GM19395 (cell line): ENCODE measurements around the gene MYH6.

ENCODE experiments used
- ATAC-seq: cut with Tn5 transposase; IDR thresholded peaks from one replicate; pipeline ENCODE4 v1.9.1; 2021; ENCODE audit warnings: mild to moderate bottlenecking, moderate library complexity; ENCODE audit not compliant: unreplicated experiment

The MYH6 gene

DNA sequence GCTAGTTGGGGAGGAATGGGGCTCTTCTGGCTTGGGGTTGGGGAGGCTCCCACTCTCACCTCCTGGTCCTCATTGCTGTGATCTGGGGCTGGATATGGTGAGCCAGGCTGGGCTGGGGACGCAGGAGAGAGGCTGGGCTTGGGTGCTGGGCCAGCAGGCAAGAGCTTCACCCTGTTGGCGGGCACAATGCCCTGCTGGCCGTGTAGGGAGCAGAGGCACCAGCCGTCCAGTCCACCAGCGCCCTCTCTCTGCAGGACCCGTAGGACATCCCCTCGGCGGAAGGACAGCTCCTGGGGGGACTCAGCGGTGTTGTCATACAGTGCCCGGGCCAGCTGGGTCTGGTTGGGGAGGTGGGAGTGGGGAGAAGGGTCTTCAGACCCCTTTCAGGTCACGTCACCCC is 47.6 kb downstream of the MYH6 start:
- no peak for ATAC-seq

DNA sequence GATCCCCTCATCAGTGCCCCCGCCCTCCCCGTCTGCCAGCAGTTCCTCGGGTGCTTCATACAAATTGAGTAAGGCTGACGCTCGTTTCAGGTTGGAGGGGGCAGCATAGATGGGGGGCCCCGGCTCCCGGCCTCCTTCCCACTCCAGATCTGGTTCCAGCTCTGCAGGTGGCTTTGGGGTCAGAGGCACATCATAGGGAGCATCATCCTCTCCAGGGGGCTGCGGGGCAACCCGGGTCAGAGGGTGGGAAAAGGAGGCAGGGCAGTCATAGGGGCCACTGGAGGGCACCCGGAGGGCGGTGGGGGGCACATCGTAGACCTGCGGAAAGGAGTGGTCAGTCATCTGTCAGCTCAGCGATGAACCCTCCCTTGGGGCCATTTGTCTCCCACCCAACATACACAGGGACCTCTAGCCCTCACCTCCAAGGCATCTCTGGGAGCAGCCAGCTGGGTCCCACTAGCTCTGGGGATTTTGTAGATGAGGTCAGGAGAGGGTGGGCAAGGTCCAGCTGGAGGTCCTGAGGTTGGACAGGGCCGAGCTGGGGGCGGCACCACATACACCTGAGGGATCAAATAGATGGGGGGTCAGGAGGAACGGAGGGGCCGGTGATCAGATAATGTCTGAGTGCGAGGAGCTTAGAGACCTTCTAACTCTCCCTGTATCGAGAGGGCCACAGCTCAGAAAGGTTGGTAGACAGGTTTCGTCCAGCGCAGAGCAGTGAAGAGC is 48.2 kb downstream of the MYH6 start:
- no peak for ATAC-seq

DNA sequence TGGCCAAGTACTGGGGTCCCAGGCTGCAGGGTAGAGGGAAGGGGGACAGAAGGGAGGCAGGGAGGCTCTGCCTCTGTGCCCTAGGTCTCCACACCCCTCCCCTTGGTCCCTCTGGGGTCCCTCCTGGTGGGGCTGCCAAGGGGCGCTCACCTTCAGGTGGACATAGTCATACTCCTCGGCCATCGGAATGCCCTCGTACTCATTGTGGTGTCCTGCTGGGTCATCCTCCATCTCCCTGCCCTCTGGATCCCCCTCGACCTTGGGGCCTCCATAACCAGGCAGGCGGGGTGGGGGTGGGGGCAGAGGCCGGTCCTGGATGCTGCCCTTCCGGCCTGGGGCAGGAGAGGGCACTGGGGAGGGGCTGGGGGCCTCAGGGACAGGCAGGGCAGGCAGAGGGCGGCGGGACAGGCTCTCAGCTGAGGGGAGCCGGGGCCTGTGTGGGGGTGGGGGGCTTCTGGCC is 48.9 kb downstream of the MYH6 start:
- ATAC-seq: no peak

DNA sequence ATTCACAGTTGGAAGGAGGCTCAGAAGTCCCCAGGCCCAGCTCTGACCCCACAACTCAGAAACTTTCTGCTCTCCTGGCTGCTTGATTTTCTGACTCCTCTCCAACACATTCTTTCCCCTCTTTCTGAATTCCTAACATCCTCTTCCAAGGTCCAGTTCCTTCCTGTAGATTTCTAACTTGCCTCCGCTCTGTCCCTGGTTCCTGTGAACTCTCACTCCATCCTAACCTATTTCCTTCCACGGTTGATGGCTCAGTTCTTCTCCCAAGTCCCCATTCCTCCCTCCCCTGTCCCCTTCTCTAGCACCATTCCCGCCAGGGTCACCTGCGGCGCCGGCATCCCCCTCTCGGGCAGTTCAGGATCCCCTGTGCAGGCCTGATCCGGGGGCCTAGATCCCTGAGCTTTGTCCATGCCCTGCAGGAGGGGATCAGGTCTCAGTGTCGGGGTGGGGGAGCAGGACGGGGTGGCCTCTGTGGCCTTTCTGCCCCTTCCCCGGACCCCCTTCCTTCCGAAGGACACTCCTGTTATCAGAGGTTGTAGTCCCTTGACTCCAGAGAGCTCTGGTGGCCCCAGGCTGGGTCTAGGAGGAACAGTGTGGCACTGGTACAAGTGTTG is 49.4 kb downstream of the MYH6 start:
- no peak for ATAC-seq

DNA sequence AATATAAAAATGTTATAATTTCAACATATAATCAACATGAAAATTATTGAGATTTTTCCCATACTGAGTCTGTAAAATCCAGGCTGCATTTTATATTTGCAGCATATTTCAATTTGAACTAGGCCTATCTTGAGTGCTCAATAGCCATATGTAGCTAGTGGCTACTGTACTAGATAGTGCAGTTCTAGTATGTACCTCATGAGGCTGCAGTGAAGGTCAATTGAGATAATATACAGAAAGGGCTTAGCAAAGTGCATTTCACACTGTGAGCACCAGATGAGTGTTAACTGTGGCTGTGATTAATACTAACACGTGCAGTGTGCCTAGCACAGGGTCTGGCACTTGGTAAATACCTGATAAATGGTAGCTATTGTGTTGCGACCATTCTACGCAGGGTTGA is 50.0 kb downstream of the MYH6 start:
- no peak for ATAC-seq

DNA sequence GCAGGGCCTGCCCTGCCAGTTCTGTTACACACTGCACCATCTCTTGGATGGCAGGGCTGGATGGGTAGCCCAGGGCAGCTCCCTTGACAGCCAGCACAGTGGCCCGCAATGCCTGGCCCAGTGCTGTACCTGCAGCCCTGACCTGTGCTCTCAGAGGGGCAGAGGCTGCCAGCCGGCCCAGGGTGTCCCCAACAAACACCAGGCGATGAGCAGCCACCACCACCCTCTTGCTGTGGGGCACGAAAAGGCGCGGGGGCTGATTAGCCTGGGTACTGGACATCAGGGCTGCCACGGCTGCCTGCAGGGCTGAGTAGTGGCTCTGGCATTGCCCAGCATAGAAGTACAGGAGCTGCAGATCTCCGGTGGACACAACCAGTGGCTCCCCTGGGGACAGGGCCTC is 50.8 kb downstream of the MYH6 start:
- no peak for ATAC-seq

DNA sequence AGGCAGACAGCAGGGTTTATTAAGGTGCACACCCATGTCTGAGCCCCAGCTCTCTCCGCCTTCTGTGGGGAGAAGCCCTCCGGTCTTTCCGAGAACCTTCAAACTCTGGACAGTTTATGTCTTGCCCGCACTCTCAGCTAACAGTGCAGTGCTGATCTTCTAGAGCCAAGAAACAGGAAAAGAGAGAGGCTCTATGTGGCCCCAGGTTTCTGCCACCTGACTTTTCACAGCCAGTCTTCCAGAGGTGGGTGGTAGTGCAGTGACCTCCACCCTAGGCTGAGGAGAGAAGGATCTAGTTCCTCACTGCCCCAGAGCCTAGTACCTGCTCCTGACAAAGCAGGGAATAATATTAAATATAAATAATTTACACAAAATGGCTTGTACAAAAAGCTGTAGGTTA is 51.4 kb downstream of the MYH6 start:
- ATAC-seq: no peak

DNA sequence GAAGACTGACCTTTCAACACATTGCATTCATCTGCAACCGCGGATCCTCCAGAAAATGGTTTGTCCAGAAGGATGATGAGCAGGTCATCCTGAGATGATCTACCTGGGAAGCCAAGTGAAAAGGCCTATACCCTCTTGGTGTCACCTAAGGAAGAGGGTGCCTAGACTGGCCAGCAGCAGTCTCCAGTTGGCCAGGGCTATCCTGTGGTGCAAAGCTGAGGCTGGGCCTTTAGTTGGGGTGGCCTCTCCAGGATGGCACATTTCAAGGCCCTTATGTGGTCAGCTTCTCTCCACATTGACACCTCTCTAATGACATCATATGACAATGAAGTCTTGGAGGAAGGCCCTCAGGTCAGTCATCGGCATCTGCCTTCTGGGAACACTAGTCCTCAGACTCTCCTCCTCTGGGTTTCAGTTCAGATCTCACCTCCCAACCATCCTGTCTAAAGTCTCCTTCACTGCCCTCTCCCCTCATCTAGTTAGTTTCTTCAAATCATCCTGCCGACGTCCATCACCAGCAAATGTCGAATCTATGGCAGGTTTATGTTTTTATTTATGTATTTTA is 52.1 kb downstream of the MYH6 start:
- no peak for ATAC-seq

DNA sequence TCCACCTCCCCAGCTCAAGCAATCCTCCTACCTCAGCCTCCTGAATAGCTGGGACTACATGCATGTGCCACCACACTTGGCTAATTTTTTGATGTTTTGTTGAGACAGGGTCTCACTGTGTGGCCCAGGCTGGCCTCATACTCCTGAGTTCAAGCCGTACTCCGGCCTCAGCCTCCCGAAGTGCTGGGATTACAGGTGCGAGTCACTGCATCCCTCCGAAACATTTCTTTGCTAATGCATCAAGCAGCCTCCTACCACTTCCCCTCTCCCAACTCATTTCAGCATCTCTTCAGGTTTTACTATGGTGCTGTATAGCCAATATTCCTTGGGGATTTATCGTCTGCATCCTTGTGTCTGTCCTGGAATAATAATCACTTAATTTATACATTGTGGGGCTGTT is 53.1 kb downstream of the MYH6 start:
- no peak for ATAC-seq

DNA sequence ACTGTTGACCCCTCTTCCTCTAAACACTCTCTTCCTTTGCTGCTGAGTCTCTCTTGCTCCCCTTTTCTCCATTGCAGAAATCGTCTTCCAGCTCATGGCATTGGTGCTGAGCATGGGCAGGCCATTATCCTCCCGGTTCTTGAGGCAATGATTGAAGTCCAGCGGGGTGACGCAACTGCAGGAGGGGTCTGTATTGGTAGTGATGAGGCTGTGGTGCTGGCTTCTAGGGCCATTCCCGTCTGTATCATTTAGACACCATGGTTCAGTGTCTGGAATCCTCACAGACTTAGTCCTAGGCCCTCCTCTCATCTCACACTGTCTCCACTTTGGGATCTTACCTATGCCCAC is 54.7 kb downstream of the MYH6 start:
- ATAC-seq: no peak

DNA sequence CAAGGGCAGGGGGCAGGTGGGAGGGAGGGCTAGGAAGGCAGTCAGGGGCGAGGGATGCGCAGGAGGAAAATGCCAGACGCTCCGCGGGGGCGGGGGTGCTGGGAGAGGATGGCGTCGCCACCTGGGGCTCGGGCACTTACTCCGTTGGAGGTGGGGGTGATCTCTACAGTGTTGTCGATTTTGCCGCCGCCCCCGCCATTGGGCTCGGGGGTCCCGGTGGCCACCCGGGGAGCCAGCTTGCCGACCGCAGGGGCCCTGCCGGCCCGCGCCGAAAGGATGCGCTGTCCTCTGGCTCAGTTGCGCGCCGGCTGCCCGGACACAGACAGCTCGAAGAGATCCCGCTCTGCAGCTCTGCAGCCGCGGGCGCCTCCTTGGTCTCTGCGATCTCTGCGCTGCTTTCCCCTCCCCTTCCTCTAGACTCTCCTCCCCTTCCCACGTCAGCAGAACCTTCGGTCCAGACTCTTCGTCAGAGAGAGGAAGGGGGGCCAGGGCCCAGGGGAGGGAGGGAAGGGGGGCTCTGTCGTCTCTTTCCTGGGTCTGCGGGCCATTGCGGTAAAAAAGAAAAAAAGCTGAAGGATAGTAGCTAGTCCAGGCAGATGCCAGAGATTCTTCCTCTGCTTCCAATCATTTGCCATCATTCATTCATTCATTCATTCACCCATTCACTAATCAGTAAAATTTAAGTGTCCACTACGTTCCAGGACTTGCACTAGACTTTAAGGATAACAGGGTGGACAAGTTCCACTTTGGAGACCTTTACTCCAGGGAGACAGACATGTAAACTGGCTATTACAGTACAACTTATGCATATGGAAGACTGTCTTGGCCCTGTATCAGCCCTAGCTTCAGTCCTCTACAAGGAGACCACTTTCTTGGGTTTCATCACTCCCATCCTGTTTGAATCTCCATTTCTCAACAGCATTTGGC is 55.3 kb downstream of the MYH6 start, which contains the start of gene SLC22A17:
TSS of gene SLC22A17 (minus strand) at position 382 of the 927 bp plus-strand sequence.
- no peak for ATAC-seq

DNA sequence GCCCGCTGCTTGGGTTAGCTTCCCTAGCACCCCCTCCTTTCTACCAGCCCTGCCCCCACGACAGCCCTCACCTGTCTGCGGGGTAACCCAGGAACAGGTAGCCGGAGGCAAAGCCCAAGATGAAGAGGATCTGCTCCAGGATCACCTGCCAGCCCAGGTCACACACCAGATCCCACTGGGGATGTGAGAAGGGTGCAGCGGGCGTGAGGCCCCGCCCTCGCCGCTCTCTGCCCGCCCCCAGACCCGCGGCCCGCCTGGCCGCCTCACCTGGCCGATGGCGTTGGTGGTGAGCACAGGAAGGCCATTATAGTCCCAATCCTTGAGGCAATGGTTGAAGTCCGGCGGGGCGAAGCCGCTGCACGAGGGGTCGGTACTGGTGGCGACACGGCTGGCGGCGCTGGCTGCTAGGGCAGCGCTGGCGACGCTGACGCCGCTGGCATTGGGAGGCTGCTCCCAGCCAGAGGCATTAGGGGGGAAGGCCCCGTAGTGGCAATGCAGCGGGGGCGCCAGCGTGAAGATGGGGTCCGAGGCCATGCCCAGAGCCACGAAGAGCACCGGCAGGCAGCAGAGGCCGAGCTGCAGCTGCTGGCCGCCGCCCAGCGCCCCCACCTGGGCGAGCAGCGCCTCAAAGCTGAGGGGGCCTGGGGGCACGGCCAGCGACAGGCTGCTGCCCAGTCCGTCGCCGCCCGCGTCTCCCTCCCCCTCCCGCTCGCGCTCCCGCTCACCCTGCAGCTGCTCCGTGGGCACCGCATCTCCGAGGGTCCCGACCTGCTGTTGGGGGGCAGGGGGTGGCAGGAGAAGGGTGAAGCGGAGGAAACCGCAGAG is 56.2 kb downstream of the MYH6 start:
- no peak for ATAC-seq

DNA sequence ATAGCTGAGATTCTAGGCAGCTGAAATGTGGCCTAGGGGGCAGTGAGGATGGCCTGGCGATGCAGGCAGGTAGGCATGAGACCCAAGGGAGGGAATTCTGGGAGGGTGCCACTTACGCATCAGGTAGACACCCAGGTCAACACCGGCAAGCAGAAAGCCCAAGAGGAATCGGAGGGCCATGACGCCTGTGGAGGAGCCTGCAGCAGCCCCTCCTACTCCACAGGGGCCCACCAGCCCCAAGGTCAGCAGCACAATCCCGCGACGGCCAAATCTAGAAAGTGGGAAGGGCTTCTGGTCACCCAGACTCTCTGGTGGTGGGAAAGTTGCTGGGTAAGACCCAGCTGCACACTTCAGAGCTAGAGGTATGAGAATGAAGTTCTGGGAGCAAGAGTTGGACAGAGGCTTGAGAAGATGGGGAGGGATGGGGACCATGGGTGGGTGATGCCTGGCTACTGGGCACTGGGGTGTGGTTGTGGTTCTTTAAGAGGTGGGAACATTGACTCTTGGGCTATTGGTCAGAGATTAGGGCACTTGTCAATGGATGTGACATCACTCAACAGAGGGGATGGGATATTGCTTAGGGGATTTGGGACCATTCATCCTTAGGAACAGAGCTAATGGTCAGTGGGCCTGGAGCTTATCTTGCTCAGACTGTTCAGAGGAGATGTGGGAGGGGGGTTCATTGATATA is 58.8 kb downstream of the MYH6 start:
- no peak for ATAC-seq

DNA sequence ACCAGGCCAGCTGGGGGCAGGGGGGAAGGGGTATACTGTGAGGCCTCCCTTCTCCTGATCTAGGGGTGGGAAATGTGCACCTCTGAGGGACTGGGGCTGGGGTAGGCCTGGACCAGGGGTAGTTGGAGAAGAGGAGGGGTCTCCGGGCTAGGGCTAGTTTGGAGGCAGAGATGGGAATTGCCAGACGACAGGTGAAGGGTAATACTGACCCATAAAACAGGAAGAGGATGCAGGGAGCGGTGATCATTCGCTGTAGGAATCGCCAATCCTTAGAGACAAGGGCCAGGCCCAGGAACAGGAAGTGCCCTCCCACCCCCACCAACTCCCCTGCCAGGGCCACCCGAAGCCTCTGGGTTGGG is 59.8 kb downstream of the MYH6 start:
- ATAC-seq: no peak

DNA sequence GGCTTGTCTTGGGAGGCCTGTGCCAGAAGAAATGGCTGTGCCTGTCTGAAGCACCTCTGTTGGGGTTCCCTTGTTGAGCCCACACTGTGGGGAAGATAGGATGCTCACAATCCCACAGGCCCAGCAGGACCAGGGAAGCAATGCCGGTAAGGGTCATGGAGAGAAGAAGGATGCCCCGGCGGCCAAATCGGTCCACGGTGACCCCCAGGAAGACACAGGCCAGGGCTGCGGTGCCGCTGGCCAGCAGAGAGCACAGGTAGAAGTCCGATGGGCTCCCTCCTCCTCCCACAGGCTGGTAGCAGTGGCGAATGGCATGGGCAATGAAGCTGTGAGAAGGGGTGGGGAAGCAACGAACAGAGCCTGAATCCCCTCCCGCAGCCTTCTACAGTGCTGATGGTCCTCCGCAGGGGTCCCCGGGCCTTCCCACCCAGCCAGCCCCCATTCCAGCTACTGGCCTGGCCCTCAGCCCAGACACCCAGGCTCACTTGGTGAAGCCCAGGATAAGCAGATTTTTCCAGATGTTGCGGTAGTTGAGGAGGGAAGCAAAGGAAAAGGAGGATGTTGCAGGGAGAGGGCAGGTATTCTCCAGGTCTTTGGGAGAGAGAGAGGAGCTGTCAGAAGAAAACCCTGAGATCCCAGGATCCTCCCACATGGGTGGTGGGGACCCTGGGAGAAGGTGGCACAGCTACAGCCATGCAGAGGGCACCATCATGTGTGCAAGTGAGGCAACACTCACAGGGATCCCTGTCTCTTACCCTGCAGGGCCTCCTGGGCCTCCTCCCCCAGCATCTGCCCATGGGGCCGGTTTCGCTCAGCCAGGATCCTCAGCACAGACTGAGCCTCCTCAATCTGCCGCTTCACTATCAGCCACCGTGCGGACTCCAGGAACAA is 60.4 kb downstream of the MYH6 start:
- ATAC-seq: no peak

DNA sequence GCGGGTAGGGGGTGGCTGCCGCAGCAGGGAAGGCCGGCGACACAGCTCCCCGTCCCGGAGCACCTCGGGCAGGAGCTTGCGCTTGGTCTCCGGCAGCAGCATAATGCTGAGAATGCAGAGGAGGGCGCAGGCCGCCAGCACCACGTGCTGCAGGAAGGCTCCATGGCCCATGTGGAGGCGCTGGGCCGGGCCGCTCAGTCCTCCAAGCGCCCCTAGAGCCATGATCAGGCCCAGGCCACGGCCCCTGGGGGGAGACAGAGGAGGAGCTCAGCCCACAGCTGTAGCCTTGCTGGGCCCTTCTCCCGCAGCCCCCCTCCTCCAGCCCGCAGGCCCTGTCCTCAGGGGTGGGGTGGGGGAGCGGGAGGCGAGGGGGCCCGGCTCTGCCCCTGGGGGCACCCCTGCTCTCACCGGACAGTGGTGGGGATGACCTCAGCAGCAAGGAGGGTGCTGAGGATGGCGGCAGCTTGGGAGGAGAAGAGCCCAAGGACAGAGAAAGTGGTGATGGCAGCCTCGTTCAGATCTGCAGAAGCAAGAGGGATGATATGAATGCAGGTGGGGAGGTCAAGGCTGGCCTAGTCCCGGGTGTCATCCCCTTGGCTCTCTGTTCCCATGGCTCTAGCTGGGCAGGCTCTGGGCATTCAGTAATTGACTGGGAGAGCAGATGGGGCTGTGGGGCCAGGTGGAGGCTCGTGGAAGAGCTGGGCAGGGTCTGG is 61.2 kb downstream of the MYH6 start:
- no peak for ATAC-seq

DNA sequence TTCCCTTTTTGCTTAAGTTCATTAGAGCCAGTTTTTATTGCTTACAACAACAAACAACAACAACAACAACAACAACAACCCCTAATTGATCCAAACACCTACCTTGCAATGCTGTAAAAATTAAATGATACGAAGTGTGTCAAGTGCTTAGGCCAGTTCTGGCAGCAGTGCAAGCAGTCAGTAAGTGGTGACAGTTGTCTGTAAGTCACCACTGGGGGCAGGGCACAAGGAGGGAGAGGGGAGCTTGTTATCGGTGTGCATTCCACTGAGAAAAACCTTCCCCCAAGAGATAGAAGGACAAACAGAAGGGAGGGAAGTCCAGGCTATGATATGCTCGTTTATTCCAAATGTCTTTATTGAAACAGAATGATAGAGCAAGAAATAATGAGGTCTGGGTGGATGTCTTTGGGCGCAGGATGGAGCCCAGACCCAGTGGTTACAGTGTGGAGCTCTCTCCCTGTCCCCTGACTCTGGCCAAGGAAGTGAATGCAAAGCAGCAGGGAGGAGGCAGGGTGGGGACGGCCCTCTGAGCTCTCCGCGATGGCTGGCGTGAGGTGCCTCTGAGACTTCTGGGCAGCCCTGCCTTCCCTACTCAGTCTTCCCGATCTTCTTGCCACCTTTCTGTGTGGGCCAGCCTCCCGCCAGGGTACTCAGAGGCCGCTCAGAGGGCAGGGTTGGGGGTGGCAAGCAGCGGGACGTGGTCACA is 61.9 kb downstream of the MYH6 start:
- no peak for ATAC-seq

DNA sequence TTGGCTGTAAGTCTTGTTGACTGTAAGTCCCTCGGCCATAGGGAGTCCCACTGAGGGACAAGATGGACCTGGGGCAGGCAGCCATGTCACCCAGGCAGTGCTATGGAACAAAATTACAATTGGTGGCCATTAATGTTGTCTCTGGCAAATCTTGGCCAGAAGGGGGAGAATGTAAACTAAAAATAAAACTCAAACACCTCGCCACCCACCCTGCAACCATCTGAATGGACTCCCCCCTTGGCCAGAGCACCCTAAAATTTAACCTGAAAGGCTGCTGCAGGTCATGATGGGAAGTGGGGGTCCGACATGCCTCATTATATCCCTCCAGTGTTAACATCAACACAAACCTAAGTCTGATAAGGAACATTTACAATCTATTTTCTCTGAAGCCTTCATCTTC is 63.6 kb downstream of the MYH6 start:
- no peak for ATAC-seq
